ENCODE data around the gene MAN1A2.

GRCh38 chr1:117373932-117374331, 6.7 kb downstream of the MAN1A2 start:
- TF ChIP-seq CTCF (IDR thresholded peaks at IDR 0.05; ENCODE audit: low read depth, low read length, poor library complexity, severe bottlenecking) (no peak), EZH2phosphoT487 (IDR thresholded peaks at IDR 0.05; ENCODE audit: borderline replicate concordance, low read length) (no peak)
